ENCODE data around the gene AKAP13.

- TF ChIP-seq CTCF (tag by site-specific recombination; IDR thresholded peaks at IDR 0.05) (no peak), ZNF792 (tag by site-specific recombination; IDR thresholded peaks at IDR 0.05) (no peak), ZNF350 (tag by site-specific recombination; IDR thresholded peaks at IDR 0.05) (no peak), KLF10 (tag by site-specific recombination; IDR thresholded peaks at IDR 0.05) (no peak), ZNF747 (tag by site-specific recombination; IDR thresholded peaks at IDR 0.05) (no peak)
Observed at GRCh38 chr15:85331655-85332285, 48.6 kb upstream of the AKAP13 start.

All from HEK293 (cell line).